ENCODE results near the gene ATP9B.

ATP9B gene

DNA sequence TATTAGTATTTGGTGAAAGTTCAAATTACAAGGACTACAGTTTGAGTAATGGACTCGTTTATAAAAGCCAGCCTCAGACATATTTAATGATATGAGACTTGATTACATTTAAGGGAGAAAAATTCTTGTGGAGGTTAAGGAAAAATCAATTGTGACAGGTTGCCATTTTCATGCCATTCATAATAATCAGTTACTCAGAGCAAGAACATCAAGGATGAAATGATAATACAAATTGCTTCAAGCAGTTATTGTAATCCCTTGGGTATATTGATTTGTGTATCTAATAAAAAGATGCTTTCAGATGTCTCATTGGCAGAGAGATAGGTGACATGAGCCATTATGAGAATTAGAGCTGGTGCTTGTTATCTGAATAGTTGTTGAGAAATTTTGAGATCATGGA, 153.6 kb downstream of the ATP9B start:
- TF ChIP-seq, protein P1, sequence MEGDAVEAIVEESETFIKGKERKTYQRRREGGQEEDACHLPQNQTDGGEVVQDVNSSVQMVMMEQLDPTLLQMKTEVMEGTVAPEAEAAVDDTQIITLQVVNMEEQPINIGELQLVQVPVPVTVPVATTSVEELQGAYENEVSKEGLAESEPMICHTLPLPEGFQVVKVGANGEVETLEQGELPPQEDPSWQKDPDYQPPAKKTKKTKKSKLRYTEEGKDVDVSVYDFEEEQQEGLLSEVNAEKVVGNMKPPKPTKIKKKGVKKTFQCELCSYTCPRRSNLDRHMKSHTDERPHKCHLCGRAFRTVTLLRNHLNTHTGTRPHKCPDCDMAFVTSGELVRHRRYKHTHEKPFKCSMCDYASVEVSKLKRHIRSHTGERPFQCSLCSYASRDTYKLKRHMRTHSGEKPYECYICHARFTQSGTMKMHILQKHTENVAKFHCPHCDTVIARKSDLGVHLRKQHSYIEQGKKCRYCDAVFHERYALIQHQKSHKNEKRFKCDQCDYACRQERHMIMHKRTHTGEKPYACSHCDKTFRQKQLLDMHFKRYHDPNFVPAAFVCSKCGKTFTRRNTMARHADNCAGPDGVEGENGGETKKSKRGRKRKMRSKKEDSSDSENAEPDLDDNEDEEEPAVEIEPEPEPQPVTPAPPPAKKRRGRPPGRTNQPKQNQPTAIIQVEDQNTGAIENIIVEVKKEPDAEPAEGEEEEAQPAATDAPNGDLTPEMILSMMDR (conservative IDR thresholded peaks at IDR 0.05) = no peak
- H3K27ac ChIP-seq = no peak overlapping the region

- H3K27ac ChIP-seq = no peak overlapping the region
- TF ChIP-seq, protein P1 (conservative IDR thresholded peaks at IDR 0.05) = no peak
These were observed 154.2 kb downstream of the ATP9B start for GRCh38 chr18:79223431-79223830.

DNA sequence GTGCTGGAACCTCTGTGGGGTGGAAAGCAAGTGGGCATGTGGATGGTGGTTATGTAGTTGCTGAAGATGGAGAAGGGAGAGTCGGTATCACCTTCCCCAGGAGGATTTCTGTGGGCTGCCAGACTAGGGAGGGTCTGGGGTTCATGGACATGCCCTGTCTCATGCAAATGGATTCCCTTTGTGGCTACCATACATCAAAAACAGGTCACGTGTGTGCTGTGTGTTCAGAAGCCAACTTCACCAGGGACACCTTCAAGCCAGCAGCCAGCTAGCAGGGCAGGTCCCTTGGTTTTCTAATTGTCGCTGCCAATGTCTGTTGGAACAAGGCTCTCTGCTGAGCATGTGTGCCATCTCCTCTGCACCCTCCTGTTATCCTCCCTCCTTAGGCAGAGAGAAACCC, 155.2 kb downstream of the ATP9B start:
- peak overlapping the region; percentile 56 for H3K27ac ChIP-seq

DNA sequence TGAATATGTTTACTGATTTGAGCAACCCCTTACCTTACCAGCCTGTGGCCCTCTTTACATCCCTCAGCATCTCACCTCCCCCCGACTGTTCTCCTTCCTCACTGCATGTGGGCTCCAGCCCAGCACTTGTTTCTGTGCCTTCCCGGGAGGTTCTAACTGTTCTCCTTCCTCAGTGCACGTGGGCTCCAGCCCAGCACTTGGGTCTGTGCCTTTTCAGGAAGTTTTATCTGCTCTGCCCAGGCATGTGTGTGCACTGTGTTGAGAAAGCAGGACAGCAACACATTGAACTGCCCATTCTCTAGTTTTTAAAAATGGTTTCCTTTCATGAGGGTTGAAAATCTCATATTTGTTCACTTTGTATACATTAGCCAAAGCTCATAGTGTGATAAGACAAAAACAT, 158.4 kb downstream of the ATP9B start:
- TF ChIP-seq, protein P1 (conservative IDR thresholded peaks at IDR 0.05) = no peak
- H3K27ac ChIP-seq = no peak overlapping the region

More for the DNA sequence above, 155.2 kb downstream of the ATP9B start:
- TF ChIP-seq, protein P1 (conservative IDR thresholded peaks at IDR 0.05) = no peak

- no peak overlapping the region for H3K27ac ChIP-seq
- TF ChIP-seq, protein P1 (conservative IDR thresholded peaks at IDR 0.05) = no peak
These were observed 160.2 kb downstream of the ATP9B start for GRCh38 chr18:79229431-79229830.

GRCh38 chr18:79234438-79234837, 165.2 kb downstream of the ATP9B start:
- TF ChIP-seq, protein P1 (conservative IDR thresholded peaks at IDR 0.05) = no peak
- H3K27ac ChIP-seq = no peak overlapping the region

GRCh38 chr18:79239631-79240030, 170.4 kb downstream of the ATP9B start:
- TF ChIP-seq, protein P1 (conservative IDR thresholded peaks at IDR 0.05) = no peak
- H3K27ac ChIP-seq = no peak overlapping the region
